NT2/D1 (cell line): ENCODE data around the gene MT1H.

Experiments
- YY1 ChIP-seq: IDR thresholded peaks from 2 replicates; pipeline ENCODE4 v1.6.1; 2011; ENCODE audit not compliant: insufficient read length, insufficient read depth
- ZNF274 ChIP-seq: IDR thresholded peaks from 2 replicates; pipeline ENCODE4 v1.6.1; 2011; ENCODE audit warnings: mild to moderate bottlenecking, low read depth, low read length

DNA sequence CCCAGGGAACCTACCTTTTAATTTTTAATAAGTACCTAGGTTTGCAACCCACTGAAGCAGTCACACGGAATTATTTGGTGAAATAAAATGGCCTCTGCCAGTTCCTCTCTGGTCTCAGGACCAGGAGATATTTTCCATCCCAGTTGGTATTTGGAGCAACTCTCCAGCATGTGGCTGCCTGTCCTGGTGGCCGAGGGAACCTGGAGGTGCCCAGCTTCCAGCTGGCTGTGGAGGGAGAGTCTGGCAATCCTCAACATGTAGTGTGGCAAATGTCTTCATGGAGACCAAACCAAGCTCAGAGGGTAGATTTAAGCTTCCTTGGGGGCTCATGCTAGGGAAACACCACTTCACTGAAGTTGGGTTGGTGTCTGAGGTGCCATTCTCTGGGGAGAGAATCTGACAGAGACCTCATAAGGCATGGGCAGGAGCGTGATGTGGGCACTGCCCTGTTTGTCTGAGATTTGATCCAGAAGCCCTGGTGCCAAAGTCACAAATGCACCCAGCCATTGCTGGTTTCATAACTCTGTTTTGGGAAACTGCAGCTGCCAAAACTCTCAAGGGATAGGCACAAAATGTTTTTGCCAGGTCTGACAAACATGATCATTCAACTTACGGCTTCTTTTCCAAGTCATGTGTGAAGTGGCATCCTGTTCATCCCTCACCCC lies 15.4 kb downstream of the MT1H start:
- no peak for TF ChIP-seq ZNF274
- TF ChIP-seq YY1: no peak
